ENCODE data around the gene TRMT61A. TPM values are rescaled to one million over a fixed set of nuclear protein-coding genes. Genes with fewer than 3 reads are reported as not detected.

Gene TRMT61A
- polyA plus RNA-seq, 1 donor from 2014 or later: 8.2 TPM

GRCh38 chr14:103581954-103582703 is 53.1 kb downstream of the TRMT61A start:
- Histone ChIP-seq H3K27ac (ENCODE audit: low read length) (no peak overlapping the region), H3K36me3 (ENCODE audit: insufficient read depth, low read length) (peaks cover 11% of the 10 kb centered on the region), H3K27me3 (ENCODE audit: insufficient read depth, low read depth, low read length) (no peaks in the 10 kb centered on the region), H3K9me3 (ENCODE audit: low read length) (no peaks in the 10 kb centered on the region), H3K79me2 (replicated peaks; ENCODE audit: insufficient read depth, low read length) (peaks cover 3% of the 10 kb centered on the region), H2AFZ (ENCODE audit: low read depth, low read length) (no peak overlapping the region), H3K9me2 (ENCODE audit: insufficient read depth, low read length) (no peaks in the 10 kb centered on the region), H3F3A (ENCODE audit: insufficient read depth, low read length, poor library complexity, severe bottlenecking) (no peaks in the 10 kb centered on the region), H3K4me3 (ENCODE audit: low read length) (no peak overlapping the region), H3K4me2 (ENCODE audit: low read length) (no peak overlapping the region), H3K9ac (ENCODE audit: low read length) (no peak overlapping the region), H4K20me1 (ENCODE audit: insufficient read depth) (no peaks in the 10 kb centered on the region)
- no peak for TF ChIP-seq EZH2 (IDR thresholded peaks at IDR 0.05; ENCODE audit: borderline replicate concordance, insufficient read depth, low read length, poor library complexity, severe bottlenecking)
- TF ChIP-seq, protein P1, sequence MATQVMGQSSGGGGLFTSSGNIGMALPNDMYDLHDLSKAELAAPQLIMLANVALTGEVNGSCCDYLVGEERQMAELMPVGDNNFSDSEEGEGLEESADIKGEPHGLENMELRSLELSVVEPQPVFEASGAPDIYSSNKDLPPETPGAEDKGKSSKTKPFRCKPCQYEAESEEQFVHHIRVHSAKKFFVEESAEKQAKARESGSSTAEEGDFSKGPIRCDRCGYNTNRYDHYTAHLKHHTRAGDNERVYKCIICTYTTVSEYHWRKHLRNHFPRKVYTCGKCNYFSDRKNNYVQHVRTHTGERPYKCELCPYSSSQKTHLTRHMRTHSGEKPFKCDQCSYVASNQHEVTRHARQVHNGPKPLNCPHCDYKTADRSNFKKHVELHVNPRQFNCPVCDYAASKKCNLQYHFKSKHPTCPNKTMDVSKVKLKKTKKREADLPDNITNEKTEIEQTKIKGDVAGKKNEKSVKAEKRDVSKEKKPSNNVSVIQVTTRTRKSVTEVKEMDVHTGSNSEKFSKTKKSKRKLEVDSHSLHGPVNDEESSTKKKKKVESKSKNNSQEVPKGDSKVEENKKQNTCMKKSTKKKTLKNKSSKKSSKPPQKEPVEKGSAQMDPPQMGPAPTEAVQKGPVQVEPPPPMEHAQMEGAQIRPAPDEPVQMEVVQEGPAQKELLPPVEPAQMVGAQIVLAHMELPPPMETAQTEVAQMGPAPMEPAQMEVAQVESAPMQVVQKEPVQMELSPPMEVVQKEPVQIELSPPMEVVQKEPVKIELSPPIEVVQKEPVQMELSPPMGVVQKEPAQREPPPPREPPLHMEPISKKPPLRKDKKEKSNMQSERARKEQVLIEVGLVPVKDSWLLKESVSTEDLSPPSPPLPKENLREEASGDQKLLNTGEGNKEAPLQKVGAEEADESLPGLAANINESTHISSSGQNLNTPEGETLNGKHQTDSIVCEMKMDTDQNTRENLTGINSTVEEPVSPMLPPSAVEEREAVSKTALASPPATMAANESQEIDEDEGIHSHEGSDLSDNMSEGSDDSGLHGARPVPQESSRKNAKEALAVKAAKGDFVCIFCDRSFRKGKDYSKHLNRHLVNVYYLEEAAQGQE (IDR thresholded peaks at IDR 0.05; ENCODE audit: borderline replicate concordance): no peak
- no peak for TF ChIP-seq CTCF (IDR thresholded peaks at IDR 0.05; ENCODE audit: poor library complexity, severe bottlenecking)
- no peak for TF ChIP-seq EP300 (conservative IDR thresholded peaks at IDR 0.05; ENCODE audit: poor library complexity, severe bottlenecking)

GRCh38 chr14:103584326-103584915 is 55.4 kb downstream of the TRMT61A start:
- Histone ChIP-seq H3K36me3 (ENCODE audit: insufficient read depth, low read length) (peaks cover 6% of the 10 kb centered on the region), H3K79me2 (replicated peaks; ENCODE audit: insufficient read depth, low read length) (peaks cover 3% of the 10 kb centered on the region), H3K9me2 (ENCODE audit: insufficient read depth, low read length) (no peaks in the 10 kb centered on the region), H3K27ac (ENCODE audit: low read length) (no peak overlapping the region), H3K27me3 (ENCODE audit: insufficient read depth, low read depth, low read length) (no peaks in the 10 kb centered on the region), H2AFZ (ENCODE audit: low read depth, low read length) (no peak overlapping the region), H3K4me3 (ENCODE audit: low read length) (no peak overlapping the region), H3K9me3 (ENCODE audit: low read length) (no peaks in the 10 kb centered on the region), H3K9ac (ENCODE audit: low read length) (no peak overlapping the region), H3K4me2 (ENCODE audit: low read length) (no peak overlapping the region), H3F3A (ENCODE audit: insufficient read depth, low read length, poor library complexity, severe bottlenecking) (no peaks in the 10 kb centered on the region), H4K20me1 (ENCODE audit: insufficient read depth) (no peaks in the 10 kb centered on the region)
- TF ChIP-seq CTCF (IDR thresholded peaks at IDR 0.05; ENCODE audit: poor library complexity, severe bottlenecking) (no peak), TAF1 (IDR thresholded peaks at IDR 0.05; ENCODE audit: low read depth) (no peak)
- TF ChIP-seq, protein P1 (IDR thresholded peaks at IDR 0.05; ENCODE audit: borderline replicate concordance): no peak

Measured in neural cell (in vitro differentiated cells).